ENCODE results near the gene CCDC97.
A peak's percentile ranks its signal among the peaks of the same experiment; 100 is the strongest.
"Not testable (repeated sequence)": the region's sequence is repeated elsewhere in the genome, so short reads cannot be mapped to it uniquely, and the experiment has no call there.

Gene CCDC97

GRCh38 chr19:41310033-41310831, at the start of gene CCDC97:
TSS of gene CCDC97 (plus strand) at chr19:41310172. CDS start at chr19:41310311, 139 bp downstream.
- DNase-seq: peak; percentile 93

DNA sequence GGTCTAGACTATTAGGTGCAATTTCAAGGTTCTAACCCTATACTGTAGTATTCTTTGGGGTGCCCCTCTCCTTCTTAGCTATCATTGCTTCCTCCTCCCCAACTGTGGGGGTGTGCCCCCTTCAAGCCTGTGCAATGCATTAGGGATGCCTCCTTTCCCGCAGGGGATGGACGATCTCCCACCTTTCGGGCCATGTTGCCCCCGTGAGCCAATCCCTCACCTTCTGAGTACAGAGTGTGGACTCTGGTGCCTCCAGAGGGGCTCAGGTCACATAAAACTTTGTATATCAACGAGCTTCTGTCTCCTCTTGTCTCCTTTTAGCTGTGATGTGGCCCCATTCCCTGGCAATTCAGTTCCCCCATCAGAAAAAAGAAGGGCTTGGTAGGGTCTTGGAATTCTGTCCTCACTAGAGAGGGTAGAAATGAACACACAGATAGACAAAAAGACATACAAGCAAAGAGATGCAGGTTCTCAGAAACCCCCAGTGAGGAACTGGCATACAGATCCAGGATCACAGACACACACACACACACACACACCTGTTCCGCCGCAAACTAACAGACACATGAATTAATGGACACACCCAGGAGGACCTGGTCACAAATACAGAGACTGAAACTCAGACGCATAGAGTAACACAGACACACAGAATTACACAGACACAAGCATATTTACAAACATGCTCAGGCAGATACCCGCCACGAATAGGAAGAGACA, 48.3 kb upstream of the CCDC97 start:
- DNase-seq: no peak

DNA sequence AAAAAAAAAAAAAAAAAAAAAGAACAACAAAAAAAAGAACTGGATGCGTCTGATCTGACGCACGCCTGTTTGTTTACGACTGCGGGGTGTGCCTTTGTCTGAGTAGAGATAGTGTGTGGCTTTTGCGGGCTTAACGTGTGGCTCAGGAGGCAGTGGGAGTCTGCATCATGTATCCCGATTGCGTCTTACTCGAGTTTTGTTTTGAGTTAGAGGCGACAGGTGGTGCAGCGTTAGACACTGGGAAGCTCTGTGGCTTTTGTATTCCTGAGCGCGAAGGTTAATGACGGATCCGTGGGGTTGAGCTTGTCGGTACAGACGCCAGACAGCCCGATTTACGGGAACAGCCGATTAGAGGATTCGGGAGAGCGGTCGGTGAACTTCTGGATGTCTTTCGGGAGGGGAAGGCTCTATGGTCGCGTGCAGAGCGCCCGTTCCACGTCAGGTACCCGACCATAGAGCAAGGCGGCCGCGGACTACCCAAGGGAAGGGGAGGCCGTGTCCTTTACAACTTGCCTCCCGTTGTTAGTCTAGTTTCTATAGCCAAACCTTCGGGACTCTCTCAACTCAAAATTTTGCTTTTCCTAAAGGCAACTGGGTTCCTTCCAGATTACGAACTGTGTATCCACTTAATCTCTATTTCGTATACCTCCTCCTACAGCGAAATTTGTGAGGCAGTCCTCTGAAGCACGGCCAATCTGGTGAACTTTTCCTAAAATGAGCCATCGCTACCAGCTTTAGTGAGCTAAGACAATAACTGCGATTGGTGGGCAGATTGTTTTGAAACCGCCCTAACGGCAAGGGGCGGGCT, 46.7 kb upstream of the CCDC97 start:
- DNase-seq: peak; percentile 82

GRCh38 chr19:41263850-41264580, 46.0 kb upstream of the CCDC97 start, which contains the start of gene HNRNPUL1:
TSS of gene HNRNPUL1 (plus strand) at chr19:41264372. CDS start at chr19:41264504, 132 bp downstream.
- peak; percentile 100 for DNase-seq

DNA sequence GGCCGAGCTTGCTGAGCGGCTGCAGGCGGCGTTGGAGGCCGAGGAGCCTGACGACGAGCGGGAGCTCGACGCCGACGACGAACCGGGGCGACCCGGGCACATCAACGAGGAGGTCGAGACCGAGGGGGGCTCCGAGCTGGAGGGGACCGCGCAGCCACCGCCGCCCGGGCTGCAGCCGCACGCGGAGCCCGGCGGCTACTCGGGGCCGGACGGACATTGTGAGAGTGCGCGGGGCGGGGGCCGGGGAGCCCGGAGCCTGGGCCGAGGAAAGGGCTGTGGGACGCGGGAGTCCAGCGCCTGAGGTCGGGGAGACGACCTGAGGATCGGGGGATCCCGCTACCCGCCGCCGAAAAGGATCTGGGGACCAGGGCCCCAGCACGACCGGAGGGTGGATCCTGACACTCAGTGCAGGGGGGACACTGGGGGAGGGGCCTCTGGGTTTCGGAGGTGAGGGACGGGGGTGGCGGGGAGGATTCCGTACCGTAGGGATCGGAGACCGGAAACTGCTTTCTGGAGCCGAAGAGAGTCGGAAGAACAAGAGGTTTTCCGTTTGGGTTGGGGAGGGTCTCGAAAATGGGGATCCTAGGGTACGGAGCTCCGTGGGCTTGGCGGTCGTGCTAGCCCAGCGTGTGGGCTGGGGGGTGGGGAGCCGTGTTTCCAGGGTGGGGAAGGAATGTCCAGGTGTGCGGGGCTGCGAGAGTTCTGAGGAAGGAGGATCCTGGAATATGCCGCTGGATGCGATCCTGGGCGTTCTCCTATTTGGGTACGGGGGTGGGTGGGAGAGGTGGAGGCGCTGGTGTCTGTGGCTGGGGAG, 45.2 kb upstream of the CCDC97 start:
- peak; percentile 43 for DNase-seq

DNA sequence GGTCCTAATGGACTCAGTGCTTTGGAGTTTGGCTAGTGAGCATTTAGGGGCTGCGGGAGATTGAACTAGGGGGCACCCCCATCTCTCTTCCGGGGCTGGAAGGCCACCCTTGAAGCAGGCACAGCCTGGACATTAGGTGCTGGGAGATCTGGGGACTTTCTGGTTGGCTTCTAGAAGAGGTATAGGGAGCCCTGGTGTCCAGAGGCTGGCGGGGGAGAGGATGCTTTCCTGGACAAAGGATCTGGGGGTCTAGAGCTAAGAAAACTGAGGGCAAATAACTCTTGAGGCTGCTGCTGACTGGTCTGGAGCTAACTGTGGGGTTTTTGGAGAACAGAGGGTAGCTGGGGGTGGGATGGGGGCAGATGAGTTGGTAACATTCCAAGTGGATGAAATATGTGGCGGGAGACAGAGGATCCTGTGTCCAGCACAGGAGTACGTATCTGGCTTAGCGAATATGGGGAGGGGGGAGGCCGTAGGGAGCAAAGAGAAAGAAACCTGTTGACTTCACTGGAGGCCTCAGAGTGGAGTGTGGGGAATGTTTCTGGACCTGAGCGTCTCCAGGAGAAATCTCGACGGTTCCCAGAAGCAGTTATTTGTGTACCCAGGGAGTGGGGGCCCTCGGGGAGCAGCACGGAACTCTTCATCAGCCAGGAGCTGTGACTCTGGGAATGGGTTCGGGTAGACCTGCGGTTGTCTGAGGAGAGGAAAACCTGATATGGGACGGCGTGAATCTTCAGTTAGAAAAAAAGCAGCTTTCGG, 44.4 kb upstream of the CCDC97 start:
- no peak for DNase-seq

DNA sequence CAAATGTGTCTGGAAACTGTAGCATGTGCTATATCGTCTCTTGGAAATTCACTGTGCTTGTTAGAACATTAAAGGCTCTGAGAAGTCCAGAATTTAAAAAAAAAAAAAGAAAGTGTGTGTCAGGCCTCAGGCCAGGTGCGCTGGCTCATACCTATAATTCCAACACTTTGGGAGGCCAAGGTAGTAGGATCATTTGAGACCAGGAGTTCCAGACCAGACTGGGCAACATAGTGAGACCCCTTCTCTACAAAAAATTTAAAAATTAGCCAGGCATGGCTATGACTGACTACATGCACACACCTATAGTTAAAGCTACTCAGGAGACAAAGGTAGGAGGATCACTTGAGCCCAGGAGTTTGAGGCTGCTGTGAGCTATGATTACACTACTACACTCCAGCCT, 40.9 kb upstream of the CCDC97 start:
- no peak for DNase-seq

DNA sequence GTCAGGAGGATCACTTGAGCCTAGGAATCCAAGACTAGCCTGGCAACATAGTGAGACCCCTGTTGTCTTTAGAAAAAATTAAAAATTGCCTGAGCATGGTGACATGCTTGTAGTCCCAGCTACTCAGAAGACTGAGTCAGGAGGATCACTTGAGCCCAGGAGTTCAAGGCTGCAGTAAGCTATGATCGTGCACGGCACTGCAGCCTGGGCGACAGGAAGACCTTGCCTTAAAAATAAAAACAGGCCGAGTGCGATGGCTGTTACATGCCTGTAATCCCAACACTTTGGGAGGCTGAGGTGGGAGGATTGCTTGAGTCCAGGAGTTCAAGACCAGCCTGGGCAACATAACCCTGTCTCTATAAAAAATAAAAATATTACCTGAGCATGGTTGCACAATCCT, 40.4 kb upstream of the CCDC97 start:
- no peak for DNase-seq

DNA sequence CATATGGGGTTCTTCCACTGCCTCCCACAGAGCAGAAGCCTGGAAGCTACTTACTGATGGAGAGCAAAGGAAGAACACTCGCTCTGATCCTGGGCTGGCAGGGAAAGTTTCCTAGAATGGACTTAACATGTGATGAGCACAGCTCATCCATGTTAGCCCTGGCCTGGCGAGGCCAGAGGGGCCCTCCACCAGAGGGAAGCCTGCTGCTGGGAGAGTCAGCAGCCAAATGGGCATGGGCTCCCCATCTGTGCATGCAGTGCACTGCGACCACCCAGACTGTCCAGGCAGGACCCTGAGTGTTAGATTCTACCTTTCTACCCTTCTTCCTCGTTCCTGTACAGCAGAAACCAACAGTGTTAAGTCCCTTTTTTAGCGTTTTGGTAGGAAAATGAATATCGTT, 36.9 kb upstream of the CCDC97 start:
- no peak for DNase-seq

DNA sequence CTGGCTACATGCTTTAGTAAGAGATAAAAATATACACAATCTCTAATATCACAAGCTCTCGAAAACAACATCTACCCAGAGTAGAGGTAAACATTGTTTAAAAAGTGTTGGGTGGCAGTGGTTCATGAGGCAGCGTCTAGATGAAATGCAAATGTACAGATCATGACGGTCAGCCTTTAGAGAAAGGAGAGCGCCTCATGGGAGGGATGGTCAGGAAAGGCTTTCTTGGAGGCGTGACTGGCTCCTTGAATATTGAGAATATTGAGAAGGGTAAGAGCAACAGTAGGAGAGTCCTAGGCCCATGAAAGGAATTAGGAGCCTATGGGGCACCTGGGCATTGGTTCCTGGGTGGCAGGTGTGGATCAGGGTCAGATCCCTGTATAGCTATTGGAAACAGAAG, 35.2 kb upstream of the CCDC97 start:
- DNase-seq: no peak

DNA sequence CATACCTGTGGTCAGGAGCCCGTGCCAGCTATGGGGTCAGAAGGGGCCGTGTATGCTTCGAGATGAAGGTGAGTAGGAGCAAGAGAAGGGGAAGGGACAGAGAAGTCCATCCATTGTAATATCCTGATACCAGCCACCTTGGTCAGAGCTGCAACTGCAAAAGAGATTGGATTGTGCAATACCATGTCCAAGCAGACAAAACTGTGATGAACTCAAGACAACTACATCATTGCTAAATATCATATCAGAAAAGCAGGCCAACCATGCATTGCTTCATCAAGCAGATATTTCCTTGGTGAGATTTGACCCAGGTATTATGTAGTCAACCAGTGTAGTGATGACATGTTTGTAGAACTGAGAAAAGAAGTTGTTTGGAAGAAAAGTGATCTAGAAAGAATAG, 33.7 kb upstream of the CCDC97 start:
- no peak for DNase-seq

DNA sequence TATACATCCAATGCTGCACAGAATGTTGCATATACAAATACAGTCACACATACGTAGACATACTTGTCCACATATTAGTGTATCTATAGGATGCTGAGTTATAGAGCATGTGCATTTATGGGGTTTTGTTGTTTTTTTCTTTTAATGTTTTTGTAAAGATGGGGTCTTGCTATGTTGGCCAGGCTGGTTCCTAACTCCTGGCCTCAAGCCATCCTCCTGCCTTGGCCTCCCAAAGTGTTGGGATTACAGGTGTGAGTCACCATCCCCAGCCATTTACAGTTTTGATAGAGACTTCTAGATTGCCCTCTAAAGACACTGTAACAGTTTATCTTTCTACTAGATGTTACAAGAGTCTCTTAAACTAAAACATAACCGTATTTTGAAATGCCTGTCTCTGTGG, 31.5 kb upstream of the CCDC97 start:
- DNase-seq: no peak

GRCh38 chr19:41288673-41289530, 21.1 kb upstream of the CCDC97 start:
- no peak for DNase-seq

DNA sequence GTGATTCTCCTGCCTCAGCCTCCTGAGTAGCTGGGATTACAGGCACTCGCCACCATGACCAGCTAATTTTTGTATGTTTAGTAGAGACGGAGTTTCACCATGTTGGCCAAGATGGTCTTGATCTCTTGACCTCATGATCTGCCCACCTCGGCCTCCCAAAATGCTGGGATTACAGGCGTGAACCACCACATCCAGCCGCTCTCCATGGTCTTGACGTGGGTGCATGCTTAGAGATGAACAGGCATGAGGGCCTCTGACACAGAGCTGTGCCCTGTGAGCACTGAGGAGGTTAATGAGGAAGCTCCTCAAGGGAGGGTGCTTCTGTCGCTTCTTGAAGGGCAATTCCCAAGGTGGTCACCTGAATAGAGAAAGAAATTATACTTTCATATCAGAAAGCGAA, 20.2 kb upstream of the CCDC97 start:
- DNase-seq: not testable (repeated sequence)

DNA sequence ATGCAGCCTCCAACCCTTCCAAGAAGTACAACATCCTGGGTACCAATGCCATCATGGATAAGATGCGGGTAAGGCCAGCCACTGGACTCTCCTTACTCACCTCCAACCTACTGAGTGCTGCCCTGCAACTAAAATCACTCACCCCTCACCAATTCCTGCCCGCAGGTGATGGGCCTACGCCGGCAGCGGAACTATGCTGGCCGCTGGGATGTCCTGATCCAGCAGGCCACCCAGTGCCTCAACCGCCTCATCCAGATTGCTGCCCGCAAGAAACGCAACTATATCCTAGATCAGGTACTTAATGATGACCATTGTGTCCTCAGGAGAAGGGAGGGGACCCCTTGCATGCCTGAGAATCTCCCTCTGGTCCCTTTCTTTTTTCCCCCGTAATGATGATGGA, 15.6 kb upstream of the CCDC97 start:
- DNase-seq: no peak

DNA sequence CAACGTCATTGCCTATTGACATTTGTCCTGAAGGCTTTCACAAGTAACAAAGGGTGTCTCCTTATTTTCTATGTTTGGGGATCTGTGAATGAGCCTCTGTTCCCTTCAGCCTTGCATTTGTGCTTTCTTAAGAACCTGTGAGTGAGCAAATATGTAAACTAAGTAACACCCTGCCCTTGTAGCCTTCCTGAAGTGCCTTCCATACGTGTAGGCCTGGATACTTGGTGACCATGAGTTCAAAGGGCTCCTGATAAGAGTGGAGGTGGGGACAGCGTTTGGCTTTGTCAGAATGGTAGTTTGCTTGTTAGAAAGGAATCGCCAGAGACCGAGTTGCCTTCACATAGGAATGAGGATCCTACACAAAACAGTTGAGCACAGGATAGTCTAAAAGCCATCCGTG, 14.5 kb upstream of the CCDC97 start:
- DNase-seq: no peak

GRCh38 chr19:41296433-41296871, 13.5 kb upstream of the CCDC97 start:
- no peak for DNase-seq

DNA sequence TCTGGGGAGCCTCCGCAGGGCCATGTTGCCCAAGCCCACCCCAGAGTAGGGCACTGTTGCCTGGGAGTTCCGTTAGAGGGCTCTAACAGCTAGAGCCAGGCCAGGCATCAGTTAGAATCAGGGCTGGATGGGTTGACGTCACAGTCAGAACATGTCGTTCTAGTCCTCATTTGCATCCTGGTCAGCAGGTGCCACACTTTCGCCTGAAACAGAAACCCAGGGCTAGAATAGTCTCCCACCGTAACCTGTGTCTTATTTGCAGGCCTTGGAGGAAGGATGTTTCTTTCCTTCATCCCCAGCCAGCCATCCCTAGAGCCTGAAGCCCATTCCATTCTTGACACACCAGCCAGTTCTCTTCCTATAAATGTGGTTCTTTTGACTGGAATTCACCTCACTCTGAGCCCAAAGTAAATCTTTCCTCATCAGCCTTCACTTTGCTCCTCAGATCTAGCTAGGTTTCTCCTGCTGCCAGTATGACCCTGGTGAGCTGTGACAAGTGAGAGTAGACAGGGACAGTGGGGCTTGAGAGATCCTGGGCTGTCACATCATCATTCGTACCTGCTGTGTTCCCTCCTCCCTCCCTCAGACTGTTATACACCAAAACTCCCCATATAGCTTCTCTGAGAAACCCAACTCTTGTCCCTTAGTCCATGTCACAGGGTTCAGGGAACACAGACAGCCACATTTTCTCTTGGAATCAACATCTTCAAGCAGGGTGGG, 12.2 kb upstream of the CCDC97 start:
- no peak for DNase-seq

- peak; percentile 87 for DNase-seq
Measured at GRCh38 chr19:41298348-41298964, 11.5 kb upstream of the CCDC97 start.
